GM19240 (cell line): Measurements from ENCODE around the gene KCNT1.

Source experiments
- DNase-seq: peaks from one replicate; pipeline ENCODE4 v3.0.0; 2011; ENCODE audit warnings: low spot score; ENCODE audit not compliant: insufficient read length

KCNT1 gene

GRCh38 chr9:135698767-135699166, 3.2 kb upstream of the KCNT1 start:
- no peak for DNase-seq

GRCh38 chr9:135699440-135699839, 2.5 kb upstream of the KCNT1 start, which contains the start of gene SOHLH1:
Gene SOHLH1 (minus strand): TSS chr9:135699481. CDS start chr9:135699467, 14 bp downstream.
- DNase-seq, result no peak

- DNase-seq, result no peak
Measured at GRCh38 chr9:135700525-135700924, 1.5 kb upstream of the KCNT1 start.

GRCh38 chr9:135701067-135701958, 672 bp upstream of the KCNT1 start:
- peak; percentile 23 for DNase-seq

- DNase-seq, result no peak
Measured at GRCh38 chr9:135703726-135704125, 1.7 kb downstream of the KCNT1 start.

GRCh38 chr9:135704483-135704882, 2.5 kb downstream of the KCNT1 start:
- no peak for DNase-seq

- DNase-seq, result no peak
Measured at GRCh38 chr9:135705376-135705775, 3.4 kb downstream of the KCNT1 start.

- no peak for DNase-seq
Measured at GRCh38 chr9:135706288-135706687, 4.3 kb downstream of the KCNT1 start.

GRCh38 chr9:135707252-135708138, 5.5 kb downstream of the KCNT1 start:
- DNase-seq, result no peak

GRCh38 chr9:135708164-135708563, 6.2 kb downstream of the KCNT1 start:
- DNase-seq, result no peak

- DNase-seq, result no peak
Measured at GRCh38 chr9:135711391-135711790, 9.4 kb downstream of the KCNT1 start.

- no peak for DNase-seq
Measured at GRCh38 chr9:135711881-135712280, 9.9 kb downstream of the KCNT1 start.

GRCh38 chr9:135712613-135713295, 10.8 kb downstream of the KCNT1 start:
- no peak for DNase-seq

GRCh38 chr9:135714242-135715055, 12.5 kb downstream of the KCNT1 start:
- no peak for DNase-seq

- no peak for DNase-seq
Measured at GRCh38 chr9:135715056-135715595, 13.1 kb downstream of the KCNT1 start.

- DNase-seq, result no peak
Measured at GRCh38 chr9:135716045-135716444, 14.1 kb downstream of the KCNT1 start.

- DNase-seq, result no peak
Measured at GRCh38 chr9:135717410-135717809, 15.4 kb downstream of the KCNT1 start.

GRCh38 chr9:135718616-135719015, 16.6 kb downstream of the KCNT1 start:
- no peak for DNase-seq

- no peak for DNase-seq
Measured at GRCh38 chr9:135719472-135719871, 17.5 kb downstream of the KCNT1 start.

- no peak for DNase-seq
Measured at GRCh38 chr9:135722365-135722764, 20.4 kb downstream of the KCNT1 start.
